Esophagus muscularis mucosa (tissue), 4 donors: Measurements from ENCODE around the gene SPIN4. TPM values are rescaled to one million over a fixed set of nuclear protein-coding genes. Genes with fewer than 3 reads are reported as not detected.

Experiments used
- DNase-seq: peaks from one replicate; pipeline ENCODE4 v3.0.0-alpha.2; 2017; ENCODE audit errors: extremely low spot score
- H3K27ac ChIP-seq, 4 donors: fragments of 200-600 bp; sonication (generic); replicated peaks in 1 of 4; 1 replicate in 3 of 4; 2 replicates in 1 of 4; pipeline ENCODE4 v1.5.1; 2016 to 2019; ENCODE audit warnings: mild to moderate bottlenecking in 1 of 4
- H3K27me3 ChIP-seq, 4 donors: fragments of 200-600 bp; sonication (generic); one replicate each; pipeline versions ENCODE4 v1.5.1 to v1.6.0; 2016 to 2019
- H3K36me3 ChIP-seq, 4 donors: fragments of 200-600 bp; sonication (generic); one replicate each; pipeline ENCODE4 v1.5.1; 2016 to 2019
- H3K4me1 ChIP-seq, 4 donors: fragments of 200-600 bp; sonication (generic); one replicate each; pipeline ENCODE4 v1.5.1; 2016 to 2019
- H3K4me3 ChIP-seq, 4 donors: fragments of 200-600 bp; sonication (generic); 1 replicate in 2 of 4; 2 replicates in 2 of 4; pipeline ENCODE4 v1.5.1; 2016 to 2019; ENCODE audit warnings: mild to moderate bottlenecking in 4 of 4, moderate library complexity in 1 of 4
- H3K9me3 ChIP-seq, 4 donors: fragments of 200-600 bp; sonication (generic); 1 replicate in 3 of 4; 2 replicates in 1 of 4; pipeline ENCODE4 v1.5.1; 2016 to 2019
- EP300 ChIP-seq: sonication (generic); formaldehyde crosslinking; IDR thresholded peaks from one replicate; pipeline ENCODE4 v1.6.1; 2017; ENCODE audit warnings: antibody characterized with exemption
- POLR2A ChIP-seq: fragments of 450-650 bp; IDR thresholded peaks from one replicate; pipeline ENCODE4 v1.6.1; 2017; ENCODE audit warnings: antibody characterized with exemption, moderate library complexity, mild to moderate bottlenecking, low read depth
- POLR2AphosphoS5 ChIP-seq, 2 donors: sonication (generic); formaldehyde crosslinking; IDR thresholded peaks; one replicate each; pipeline ENCODE4 v1.6.1; 2017; ENCODE audit warnings: antibody characterized with exemption in 2 of 2
- WGBS: methylation state at CpG from one replicate; pipeline ENCODE4 v1.1.5; 2018; 5-methylcytosine and 5-hydroxymethylcytosine counted together
- intact Hi-C: fragments of 100-400 bp; cut with DNase I; formaldehyde crosslinking; loops from one replicate; pipeline ENCODE4 v1.15.1; 2023
- total RNA-seq, 4 donors: library from RNA; depleted of rRNA; stranded (reverse); fragments of >200 nt; gene quantifications; one replicate each; pipeline versions ENCODE4 v1.1.0 to v1.2.1, GENCODE V29; 2016
- TF ChIP-seq, protein P1 (sequence below), 3 experiments: fragments of 200-600 bp in 2 of 3; fragments of 450-650 bp in 1 of 3; sonication (generic) in 2 of 3; IDR thresholded peaks; one replicate each; pipeline ENCODE4 v1.5.1; 2017 to 2019; ENCODE audit warnings: antibody characterized with exemption in 3 of 3, mild to moderate bottlenecking in 2 of 3, moderate library complexity in 1 of 3

The SPIN4 gene
- total RNA-seq, 4 donors from 2014 or later, result 1.4 to 5.0 (median 2.0) TPM

DNA sequence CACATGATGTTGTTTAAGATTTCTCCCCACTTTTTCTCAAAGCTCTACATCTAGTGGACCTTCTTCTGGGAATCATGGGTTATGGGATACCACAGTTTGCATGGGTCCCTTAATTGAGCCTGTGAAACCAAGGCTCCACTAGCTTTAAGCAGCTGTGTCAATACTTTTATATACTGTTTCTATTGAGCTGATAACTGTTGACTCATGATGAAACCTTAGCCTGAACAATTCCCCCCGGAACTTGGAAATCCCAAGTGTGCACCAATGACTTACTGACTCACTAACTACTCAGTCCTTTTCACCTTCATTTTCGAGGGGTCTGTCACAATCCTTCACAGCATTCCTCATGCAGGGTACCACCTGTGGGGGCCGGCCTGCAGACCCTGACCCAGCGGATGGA lies 12.7 kb upstream of the SPIN4 start:
- intact Hi-C loops, result no loop called here
- peaks cover 0 to 7% (median 0%) of the 10 kb centered on the region in 4 donors for H3K9me3 ChIP-seq
- no peaks in the 10 kb centered on the region for H3K27me3 ChIP-seq
- H3K4me1 ChIP-seq, result no peaks in the 10 kb centered on the region
- 82% methylated on average over 4 of the region's 4 CpGs for WGBS
- no peak overlapping the region for H3K27ac ChIP-seq
- no peak overlapping the region for H3K4me3 ChIP-seq
- DNase-seq, result no peak
- no peak for TF ChIP-seq EP300
- TF ChIP-seq POLR2AphosphoS5 (IDR thresholded peaks at IDR 0.05), result no peak
- TF ChIP-seq, protein P1, sequence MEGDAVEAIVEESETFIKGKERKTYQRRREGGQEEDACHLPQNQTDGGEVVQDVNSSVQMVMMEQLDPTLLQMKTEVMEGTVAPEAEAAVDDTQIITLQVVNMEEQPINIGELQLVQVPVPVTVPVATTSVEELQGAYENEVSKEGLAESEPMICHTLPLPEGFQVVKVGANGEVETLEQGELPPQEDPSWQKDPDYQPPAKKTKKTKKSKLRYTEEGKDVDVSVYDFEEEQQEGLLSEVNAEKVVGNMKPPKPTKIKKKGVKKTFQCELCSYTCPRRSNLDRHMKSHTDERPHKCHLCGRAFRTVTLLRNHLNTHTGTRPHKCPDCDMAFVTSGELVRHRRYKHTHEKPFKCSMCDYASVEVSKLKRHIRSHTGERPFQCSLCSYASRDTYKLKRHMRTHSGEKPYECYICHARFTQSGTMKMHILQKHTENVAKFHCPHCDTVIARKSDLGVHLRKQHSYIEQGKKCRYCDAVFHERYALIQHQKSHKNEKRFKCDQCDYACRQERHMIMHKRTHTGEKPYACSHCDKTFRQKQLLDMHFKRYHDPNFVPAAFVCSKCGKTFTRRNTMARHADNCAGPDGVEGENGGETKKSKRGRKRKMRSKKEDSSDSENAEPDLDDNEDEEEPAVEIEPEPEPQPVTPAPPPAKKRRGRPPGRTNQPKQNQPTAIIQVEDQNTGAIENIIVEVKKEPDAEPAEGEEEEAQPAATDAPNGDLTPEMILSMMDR (IDR thresholded peaks at IDR 0.05), result no peak
- TF ChIP-seq POLR2A, result no peak
- H3K36me3 ChIP-seq, result no peaks in the 10 kb centered on the region

DNA sequence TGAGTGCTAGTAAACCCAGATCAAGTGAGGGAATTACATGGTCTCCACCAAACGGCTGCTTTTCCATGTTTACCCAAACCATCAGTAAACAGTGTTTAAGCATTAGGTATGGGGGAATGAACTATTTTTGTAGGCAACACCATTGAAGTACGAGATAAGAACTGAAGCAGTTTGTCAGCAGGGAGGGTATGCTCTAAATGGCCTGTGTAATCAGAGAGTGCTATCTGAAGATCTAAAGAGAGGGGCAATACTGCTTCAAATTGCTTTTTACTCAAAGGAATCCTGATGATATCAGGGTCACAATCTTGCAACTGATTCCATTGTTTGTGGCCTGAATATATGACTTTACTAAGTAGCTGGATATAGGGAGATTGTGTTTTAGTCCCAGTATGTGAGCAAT lies 10.4 kb upstream of the SPIN4 start:
- no peak overlapping the region for H3K4me3 ChIP-seq
- intact Hi-C loops, result no loop called here

DNA sequence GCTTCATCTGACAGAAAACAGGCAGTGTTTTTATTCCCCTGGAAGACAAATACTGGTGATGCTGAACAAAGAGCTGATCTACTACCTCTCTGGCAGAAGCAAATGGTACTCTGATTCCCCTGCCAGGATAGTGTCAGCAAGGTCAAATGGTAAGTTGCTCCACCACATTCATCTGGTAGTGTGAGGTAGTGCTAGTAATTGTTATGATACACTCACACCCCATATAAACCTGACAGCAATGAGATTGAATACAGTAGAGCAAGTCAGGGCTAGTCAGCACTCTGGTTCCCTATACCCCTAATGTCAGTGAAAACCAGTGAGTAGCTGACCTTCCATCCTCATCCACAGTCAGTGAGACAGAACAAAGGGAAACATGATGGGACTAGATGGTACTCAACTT lies 3.4 kb upstream of the SPIN4 start:
- no peak overlapping the region for H3K27ac ChIP-seq
- intact Hi-C loops, result no loop called here

More for the DNA sequence above, 10.4 kb upstream of the SPIN4 start:
- H3K27ac ChIP-seq, result no peak overlapping the region
- H3K9me3 ChIP-seq, result peaks cover 0 to 7% (median 0%) of the 10 kb centered on the region in 4 donors
- 64% methylated on average over 2 of the region's 2 CpGs for WGBS
- DNase-seq, result no peak
- no peaks in the 10 kb centered on the region for H3K27me3 ChIP-seq
- TF ChIP-seq POLR2A (no peak), POLR2AphosphoS5 (IDR thresholded peaks at IDR 0.05) (no peak), EP300 (no peak)
- TF ChIP-seq, protein P1 (IDR thresholded peaks at IDR 0.05), result no peak
- H3K36me3 ChIP-seq, result no peaks in the 10 kb centered on the region
- no peaks in the 10 kb centered on the region for H3K4me1 ChIP-seq

DNA sequence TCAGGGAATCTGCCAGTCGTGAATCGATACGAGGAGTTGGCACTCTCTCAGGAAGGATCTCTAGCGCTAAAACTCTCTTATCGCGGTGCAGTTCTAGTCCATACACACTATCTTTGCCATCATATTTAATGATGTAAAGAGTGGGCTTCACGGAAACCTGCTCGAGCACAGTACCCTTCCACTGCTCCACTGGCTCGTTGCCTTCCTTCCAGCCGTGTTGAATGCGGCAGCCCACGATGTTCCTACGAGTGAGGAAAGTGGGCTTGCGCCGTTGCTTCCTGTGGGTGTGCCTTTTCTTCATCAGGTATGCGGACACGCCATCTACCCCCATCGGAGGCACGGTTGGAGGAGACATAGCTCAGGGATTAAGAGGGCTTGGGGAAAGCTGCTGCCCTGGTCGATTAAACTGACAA lies 661 bp downstream of the SPIN4 start:
- H3K36me3 ChIP-seq, result no peaks in the 10 kb centered on the region
- DNase-seq, result no peak
- 34% methylated on average over 18 of the region's 20 CpGs for WGBS
- H3K4me3 ChIP-seq, result peak overlapping the region; percentile 64 to 75 (median 68)
- intact Hi-C loops, result no loop called here
- TF ChIP-seq POLR2AphosphoS5 (IDR thresholded peaks at IDR 0.05) (no peak), POLR2A (no peak), EP300 (no peak)
- TF ChIP-seq, protein P1 (IDR thresholded peaks at IDR 0.05), result no peak
- H3K27me3 ChIP-seq, result peaks cover 0 to 3% (median 0%) of the 10 kb centered on the region in 4 donors
- H3K27ac ChIP-seq, result peak overlapping the region; percentile 76 to 85 (median 82)
- H3K4me1 ChIP-seq, result peaks cover 0 to 13% (median 5%) of the 10 kb centered on the region in 4 donors
- no peaks in the 10 kb centered on the region for H3K9me3 ChIP-seq

More for the DNA sequence above, 3.4 kb upstream of the SPIN4 start:
- Histone ChIP-seq H3K4me1 (peaks cover 0 to 9% (median 5%) of the 10 kb centered on the region in 4 donors), H3K4me3 (no peak overlapping the region), H3K9me3 (no peaks in the 10 kb centered on the region), H3K36me3 (no peaks in the 10 kb centered on the region), H3K27me3 (peaks cover 0 to 3% (median 0%) of the 10 kb centered on the region in 4 donors)
- no peak for DNase-seq
- TF ChIP-seq POLR2A (no peak), EP300 (no peak), POLR2AphosphoS5 (IDR thresholded peaks at IDR 0.05) (no peak)
- TF ChIP-seq, protein P1 (IDR thresholded peaks at IDR 0.05), result no peak

DNA sequence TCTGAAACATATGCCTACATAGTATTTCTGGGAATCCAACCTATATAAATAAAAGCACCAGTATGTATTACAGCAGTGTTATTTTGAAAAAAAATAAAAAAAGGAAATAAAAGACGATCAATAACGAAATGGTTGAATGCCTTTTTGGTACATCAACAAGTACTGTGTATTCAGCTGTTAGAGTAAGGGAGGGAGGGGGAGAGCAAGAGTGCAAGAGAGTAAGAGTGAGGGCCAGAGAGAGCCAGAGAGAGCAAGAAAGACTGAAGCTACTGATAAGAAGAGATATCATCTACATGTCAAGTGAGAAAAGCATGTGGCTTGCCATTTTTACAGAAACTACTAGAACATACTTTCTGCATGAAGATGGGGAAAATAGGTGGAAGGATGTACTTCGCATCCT lies 1.8 kb downstream of the SPIN4 start:
- DNase-seq, result no peak
- Histone ChIP-seq H3K27me3 (peaks cover 0 to 3% (median 0%) of the 10 kb centered on the region in 4 donors), H3K9me3 (no peaks in the 10 kb centered on the region), H3K4me3 (no peak overlapping the region), H3K27ac (no peak overlapping the region), H3K36me3 (no peaks in the 10 kb centered on the region), H3K4me1 (peaks cover 0 to 13% (median 5%) of the 10 kb centered on the region in 4 donors)
- 51% methylated on average over 3 of the region's 3 CpGs for WGBS
- TF ChIP-seq, protein P1 (IDR thresholded peaks at IDR 0.05), result no peak
- no peak for TF ChIP-seq POLR2A
- no peak for TF ChIP-seq POLR2AphosphoS5 (IDR thresholded peaks at IDR 0.05)
- no peak for TF ChIP-seq EP300
- intact Hi-C loops, result no loop called here
